GM23338 (cell line): ENCODE results near the gene CLIC3.

ENCODE experiments used
- CTCF ChIP-seq, 2 experiments: fragments of 200-600 bp in 1 of 2; sonication (generic) in 1 of 2; conservative IDR thresholded peaks; 2 replicates each; pipeline versions ENCODE4 v1.5.1 to v1.6.1; 2016 to 2017; ENCODE audit warnings: antibody characterized with exemption in 2 of 2, low read depth in 2 of 2, mild to moderate bottlenecking in 2 of 2, moderate library complexity in 1 of 2
- EZH2phosphoT487 ChIP-seq: fragments of 200-600 bp; sonication (generic); IDR thresholded peaks from one replicate; pipeline ENCODE4 v1.8.1; 2018; ENCODE audit warnings: antibody characterized with exemption; ENCODE audit not compliant: unreplicated experiment
- ZNF331 ChIP-seq: fragments of 250-450 bp; sonication (Bioruptor Pico); IDR thresholded peaks from 2 replicates; pipeline ENCODE4 v1.5.0; 2020; ENCODE audit warnings: low read depth, mild to moderate bottlenecking, moderate library complexity

DNA sequence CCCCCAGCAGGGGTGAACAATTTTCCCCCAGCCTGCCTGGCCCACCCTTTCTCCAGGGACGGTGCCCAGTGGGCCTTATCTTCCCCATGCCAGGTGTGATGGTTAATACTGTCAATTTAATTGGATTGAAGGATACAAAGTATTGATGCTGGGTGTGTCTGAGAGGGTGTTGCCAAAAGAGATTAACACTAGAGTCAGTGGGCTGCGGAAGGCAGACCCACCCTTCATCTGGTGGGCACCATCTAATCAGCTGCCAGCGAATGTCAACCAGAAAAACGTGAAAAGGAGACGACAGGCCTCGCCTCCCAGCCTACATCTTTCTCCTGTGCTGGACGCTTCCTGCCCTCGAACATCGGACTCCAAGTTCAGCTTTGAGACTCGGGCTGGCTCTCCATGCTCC, 41.1 kb upstream of the CLIC3 start:
- TF ChIP-seq CTCF (conservative IDR thresholded peaks at IDR 0.05; ENCODE audit: low read depth in 2 of 2): no peak
- no peak for TF ChIP-seq EZH2phosphoT487
- no peak for TF ChIP-seq ZNF331 (CRISPR knock-in tag)
